K562 (cell line): ENCODE results near the gene NUMB. TPM values are rescaled to one million over a fixed set of nuclear protein-coding genes. Genes with fewer than 3 reads are reported as not detected.

Experiments used
- ATAC-seq: fragments of 200-7000 bp; cut with Tn5 transposase; 3 replicates; pipeline ENCODE4 v1.9.1; 2020; ENCODE audit warnings: moderate library complexity
- BruUV-seq: library from RNA; stranded (reverse); fragments of 400-500 nt; replicated peaks from 2 replicates; lab custom pipeline; 2021; lab: Mats Ljungman, UMichigan
- CTCF ChIA-PET: fragments of 300-600 bp; formaldehyde crosslinking; extraction: SDS; loops from one replicate; lab custom pipeline; 2021; ENCODE audit warnings: low intra/inter-chr PET ratio; lab: Yijun Ruan, JAX
- POLR2A ChIA-PET: fragments of 300-600, 350-650 bp; sonication (Branson Sonifier 250); formaldehyde crosslinking; extraction: SDS; loops from one replicate; lab custom pipeline; 2021; ENCODE audit warnings: antibody characterized with exemption, inconsistent platforms; lab: Yijun Ruan, JAX
- DNase-seq, 4 experiments: peaks; one replicate each; pipeline versions ENCODE4 v3.0.0 to v3.0.0-alpha.2; 2011 to 2018; ENCODE audit warnings: low spot score in 3 of 4, mixed read lengths in 3 of 4; ENCODE audit errors: extremely low read depth in 1 of 4
- FAIRE-seq: peaks from 2 replicates; lab custom pipeline; 2011; peaks lifted over from hg19 to GRCh38; lab: Jason Lieb, UNC
- H2AFZ ChIP-seq: 2 replicates; pipeline ENCODE4 v1.6.0; 2011; ENCODE audit warnings: low read depth, low read length, control low read depth, inconsistent platforms
- H3K27ac ChIP-seq: fragments of 200-600 bp; 3 replicates; pipeline ENCODE4 v1.8.0; 2011; ENCODE audit warnings: low read depth, mild to moderate bottlenecking, control low read depth, inconsistent platforms, low read length, moderate library complexity, mixed read lengths; ENCODE audit errors: extremely low read depth
- H3K27me3 ChIP-seq, 2 experiments: fragments of 300-600 bp in 1 of 2; 2 replicates in 1 of 2; 3 replicates in 1 of 2; pipeline versions ENCODE4 v1.6.0 to v1.8.0; 2011; ENCODE audit warnings: inconsistent platforms in 2 of 2, low read length in 2 of 2, mild to moderate bottlenecking in 1 of 2, mixed read lengths in 1 of 2, moderate library complexity in 1 of 2; ENCODE audit not compliant: control insufficient read depth in 2 of 2, insufficient read depth in 2 of 2
- H3K36me3 ChIP-seq: fragments of 300-600 bp; 3 replicates; pipeline ENCODE4 v1.8.0; 2011; ENCODE audit warnings: mild to moderate bottlenecking, low read length, inconsistent platforms; ENCODE audit not compliant: control insufficient read depth, insufficient read depth
- H3K4me1 ChIP-seq, 2 experiments: fragments of 200-600 bp in 1 of 2; replicated peaks in 1 of 2; 2 replicates in 1 of 2; 3 replicates in 1 of 2; pipeline versions ENCODE4 v1.5.1 to v1.8.0; 2011; ENCODE audit warnings: inconsistent platforms in 2 of 2, low read length in 2 of 2, mild to moderate bottlenecking in 1 of 2, mixed read lengths in 1 of 2, moderate library complexity in 1 of 2; ENCODE audit not compliant: control insufficient read depth in 2 of 2, insufficient read depth in 2 of 2
- H3K4me2 ChIP-seq: 2 replicates; pipeline ENCODE4 v1.6.1; 2011; ENCODE audit warnings: low read length, control low read depth, inconsistent platforms, mixed read lengths; ENCODE audit not compliant: insufficient read depth
- H3K4me3 ChIP-seq: fragments of 200-600 bp; sonication (generic), shearing (Covaris generic); 2 replicates; pipeline ENCODE4 v1.5.1; 2016; ENCODE audit warnings: control low read depth, inconsistent platforms
- H3K79me2 ChIP-seq: fragments of 200-600 bp; 3 replicates; pipeline ENCODE4 v1.8.0; 2011; ENCODE audit warnings: low read length, inconsistent platforms; ENCODE audit not compliant: control insufficient read depth, insufficient read depth
- H3K9ac ChIP-seq, 2 experiments: 2 replicates each; pipeline versions ENCODE4 v1.6.0 to v1.6.1; 2011; ENCODE audit warnings: low read depth in 2 of 2, low read length in 2 of 2, control low read depth in 1 of 2, inconsistent platforms in 1 of 2, mild to moderate bottlenecking in 1 of 2, mixed read lengths in 1 of 2; ENCODE audit not compliant: insufficient read depth in 1 of 2
- H3K9me1 ChIP-seq: one replicate; pipeline ENCODE4 v1.6.0; 2011; ENCODE audit warnings: inconsistent platforms, mild to moderate bottlenecking, low read length, moderate library complexity; ENCODE audit not compliant: control insufficient read depth, insufficient read depth
- H3K9me3 ChIP-seq: replicated peaks from 2 replicates; pipeline ENCODE4 v1.5.1; 2011; ENCODE audit warnings: low read depth, low read length, inconsistent platforms; ENCODE audit not compliant: control insufficient read depth, insufficient read depth
- H4K20me1 ChIP-seq: replicated peaks from 2 replicates; pipeline ENCODE4 v1.6.1; 2011; ENCODE audit warnings: low read length, inconsistent platforms, mixed read lengths; ENCODE audit not compliant: control insufficient read depth, insufficient read depth
- MTA1 ChIP-seq: fragments of 450-650 bp; IDR thresholded peaks from 2 replicates; pipeline ENCODE4 v1.6.1; 2017; ENCODE audit warnings: borderline replicate concordance
- NR4A1 ChIP-seq, 2 experiments: fragments of 250-450 bp in 1 of 2; fragments of 450-650 bp in 1 of 2; sonication (Bioruptor Pico) in 1 of 2; IDR thresholded peaks; 2 replicates each; pipeline versions ENCODE4 v1.4.0 to v1.6.1; 2016 to 2020; ENCODE audit warnings: mild to moderate bottlenecking in 2 of 2, missing compliant biosample characterization in 1 of 2, missing genetic modification characterization in 1 of 2, moderate library complexity in 1 of 2
- TARDBP ChIP-seq: fragments of 450-650 bp; IDR thresholded peaks from 2 replicates; pipeline ENCODE4 v1.6.1; 2016
- WGBS: fragments of 100-300 bp; shearing (Covaris generic); methylation state at CpG from one replicate; pipeline ENCODE4 v1.1.6; 2016; ENCODE audit warnings: low coverage, mixed read lengths; ENCODE audit not compliant: insufficient coverage; ENCODE audit errors: missing lambda C conversion rate; 5-methylcytosine and 5-hydroxymethylcytosine counted together
- in situ Hi-C: fragments of 300-500 bp; cut with MboI; formaldehyde crosslinking; loops from 4 replicates; pipeline ENCODE4 v1.15.0; 2018; ENCODE audit warnings: inconsistent platforms, mixed read lengths
- intact Hi-C: fragments of 100-400 bp; cut with micrococcal nuclease; formaldehyde crosslinking; loops from 2 replicates; pipeline ENCODE4 v1.14.2; 2022
- polyA plus RNA-seq, 8 experiments: library from polyadenylated mRNA; depleted of rRNA in 4 of 8; stranded (reverse) in 5 of 8; unstranded in 3 of 8; fragments of >200 nt; fragmentation: Nextera tagmentation in 2 of 8; fragmentation: Illumina TruSeq in 1 of 8; extraction: Ambion mirVana in 2 of 8; extraction: Trizol in 1 of 8; gene quantifications; 2 replicates each; pipeline versions ENCODE4 v1.2.1 to v1.2.3, GENCODE V29; 2011 to 2014; ENCODE audit warnings: inconsistent platforms in 1 of 8, missing spikeins in 1 of 8
- total RNA-seq, 7 experiments: library from RNA; depleted of rRNA in 6 of 7; stranded (reverse); fragments of >200 nt in 6 of 7; fragmentation: Illumina TruSeq in 2 of 7; extraction: Trizol in 2 of 7; gene quantifications; 2 replicates each; pipeline versions ENCODE4 v1.2.1 to v1.2.3, GENCODE V29; 2011 to 2021; ENCODE audit warnings: low replicate concordance in 1 of 7
- TF ChIP-seq, protein P1 (sequence below): fragments of 250-450 bp; sonication (Bioruptor Pico); IDR thresholded peaks from 2 replicates; pipeline ENCODE4 v1.9.0; 2021; ENCODE audit warnings: mild to moderate bottlenecking, inconsistent platforms
- TF ChIP-seq, protein P2 (sequence below): sonication (generic); formaldehyde crosslinking; IDR thresholded peaks from 2 replicates; pipeline ENCODE4 v1.8.1; 2023; ENCODE audit warnings: mild to moderate bottlenecking, missing genetic modification reagents

Gene NUMB
- total and polyA plus RNA-seq, 9 of the 15 experiments (the other 6 are each of a cell fraction or from before 2014, with no cell fraction given) = 13.5 to 54.0 (median 32.3) TPM

DNA sequence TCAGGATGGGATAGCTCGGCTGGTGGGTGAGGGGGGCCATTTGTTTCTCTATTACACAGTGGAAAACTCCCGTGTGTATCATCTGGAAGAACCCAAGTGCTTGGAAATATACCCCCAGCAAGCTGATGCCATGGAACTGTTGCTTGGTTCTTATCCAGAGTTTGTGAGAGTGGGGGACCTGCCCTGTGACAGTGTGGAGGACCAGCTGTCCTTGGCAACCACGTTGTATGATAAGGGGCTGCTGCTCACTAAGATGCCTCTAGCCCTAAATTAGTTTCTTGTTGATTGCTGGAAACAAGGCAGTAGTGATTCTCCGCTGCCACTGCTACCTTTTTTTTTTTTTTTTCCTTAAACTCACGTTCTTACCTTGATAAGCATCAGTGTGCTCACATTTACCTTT, 34.3 kb upstream of the NUMB start:
- WGBS = 15% methylated on average over 4 of the region's 5 CpGs
- intact Hi-C loops (no loop called here), in situ Hi-C loops (no loop called here)
- Histone ChIP-seq H3K79me2 (peaks cover 29% of the 10 kb centered on the region), H3K4me3 (peak overlapping the region; percentile 2; the same call in 1 of the 2 replicates), H3K36me3 (peaks cover 14% of the 10 kb centered on the region; the same call in 2 of the 3 replicates), H2AFZ (no peak overlapping the region), H4K20me1 (peaks cover 7% of the 10 kb centered on the region; the same call in 1 of the 2 replicates), H3K9me1 (no peaks in the 10 kb centered on the region), H3K4me2 (peak overlapping the region; percentile 83), H3K9me3 (no peaks in the 10 kb centered on the region), H3K27me3 (no peaks in the 10 kb centered on the region), H3K27ac (no peak overlapping the region), H3K4me1 (peaks cover 15 to 21% of the 10 kb centered on the region in 2 experiments; a peak in 4 of 5 replicates), H3K9ac (peak overlapping the region in 1 of 2 experiments; percentile 90; a peak in 1 of 4 replicates)
- BruUV-seq = TSS peak; percentile 51
- CTCF ChIA-PET = no interaction called here
- POLR2A ChIA-PET = interaction anchor here (1.1 kb wide), 1 partner anchor 30 kb away, joined by 5 read pairs; no protein-coding TSS in a partner anchor
- FAIRE-seq (peak; percentile 52), ATAC-seq (no peak), DNase-seq (peak in 1 of 4 experiments; percentile 16)
- TF ChIP-seq MTA1 = no peak
- TF ChIP-seq, protein P1, sequence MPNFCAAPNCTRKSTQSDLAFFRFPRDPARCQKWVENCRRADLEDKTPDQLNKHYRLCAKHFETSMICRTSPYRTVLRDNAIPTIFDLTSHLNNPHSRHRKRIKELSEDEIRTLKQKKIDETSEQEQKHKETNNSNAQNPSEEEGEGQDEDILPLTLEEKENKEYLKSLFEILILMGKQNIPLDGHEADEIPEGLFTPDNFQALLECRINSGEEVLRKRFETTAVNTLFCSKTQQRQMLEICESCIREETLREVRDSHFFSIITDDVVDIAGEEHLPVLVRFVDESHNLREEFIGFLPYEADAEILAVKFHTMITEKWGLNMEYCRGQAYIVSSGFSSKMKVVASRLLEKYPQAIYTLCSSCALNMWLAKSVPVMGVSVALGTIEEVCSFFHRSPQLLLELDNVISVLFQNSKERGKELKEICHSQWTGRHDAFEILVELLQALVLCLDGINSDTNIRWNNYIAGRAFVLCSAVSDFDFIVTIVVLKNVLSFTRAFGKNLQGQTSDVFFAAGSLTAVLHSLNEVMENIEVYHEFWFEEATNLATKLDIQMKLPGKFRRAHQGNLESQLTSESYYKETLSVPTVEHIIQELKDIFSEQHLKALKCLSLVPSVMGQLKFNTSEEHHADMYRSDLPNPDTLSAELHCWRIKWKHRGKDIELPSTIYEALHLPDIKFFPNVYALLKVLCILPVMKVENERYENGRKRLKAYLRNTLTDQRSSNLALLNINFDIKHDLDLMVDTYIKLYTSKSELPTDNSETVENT (CRISPR knock-in tag) = no peak
- TF ChIP-seq, protein P2, sequence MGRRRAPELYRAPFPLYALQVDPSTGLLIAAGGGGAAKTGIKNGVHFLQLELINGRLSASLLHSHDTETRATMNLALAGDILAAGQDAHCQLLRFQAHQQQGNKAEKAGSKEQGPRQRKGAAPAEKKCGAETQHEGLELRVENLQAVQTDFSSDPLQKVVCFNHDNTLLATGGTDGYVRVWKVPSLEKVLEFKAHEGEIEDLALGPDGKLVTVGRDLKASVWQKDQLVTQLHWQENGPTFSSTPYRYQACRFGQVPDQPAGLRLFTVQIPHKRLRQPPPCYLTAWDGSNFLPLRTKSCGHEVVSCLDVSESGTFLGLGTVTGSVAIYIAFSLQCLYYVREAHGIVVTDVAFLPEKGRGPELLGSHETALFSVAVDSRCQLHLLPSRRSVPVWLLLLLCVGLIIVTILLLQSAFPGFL (CRISPR knock-in tag) = no peak
- no peak for TF ChIP-seq TARDBP
- no peak for TF ChIP-seq NR4A1 (CRISPR knock-in tag; IDR thresholded peaks at IDR 0.05)
- no peak for TF ChIP-seq NR4A1 (tag; IDR thresholded peaks at IDR 0.05)
